ENCODE results near the gene NOLC1. TPM values are rescaled to one million over a fixed set of nuclear protein-coding genes. Genes with fewer than 3 reads are reported as not detected.
A peak's percentile ranks its signal among the peaks of the same experiment; 100 is the strongest.

Gene NOLC1
- total and polyA plus RNA-seq, 2 of the 13 experiments (the other 11 are each of a cell fraction or from before 2014, with no cell fraction given) = 50.6 to 81.0 TPM

- TF ChIP-seq PBX2 (CRISPR knock-in tag; IDR thresholded peaks at IDR 0.05) (no peak), PAF1 (CRISPR knock-in tag; IDR thresholded peaks at IDR 0.05) (no peak), ZNF550 (CRISPR knock-in tag; IDR thresholded peaks at IDR 0.05; ENCODE audit: borderline replicate concordance) (no peak; the same call in 1 of the 2 replicates), STAT6 (CRISPR knock-in tag; IDR thresholded peaks at IDR 0.05; ENCODE audit: borderline replicate concordance) (peak; percentile 78), ZFP36L2 (CRISPR knock-in tag; IDR thresholded peaks at IDR 0.05) (no peak), NR3C1 (CRISPR knock-in tag; IDR thresholded peaks at IDR 0.05) (no peak), ATM (IDR thresholded peaks at IDR 0.05; ENCODE audit: borderline replicate concordance) (no peak), EEA1 (CRISPR knock-in tag; IDR thresholded peaks at IDR 0.05; ENCODE audit: borderline replicate concordance) (no peak), KLF15 (CRISPR knock-in tag; IDR thresholded peaks at IDR 0.05; ENCODE audit: borderline replicate concordance) (peak; percentile 79; the same call in 1 of the 2 replicates), ZNF574 (CRISPR knock-in tag; IDR thresholded peaks at IDR 0.05) (peak; percentile 97), FOSL2 (CRISPR knock-in tag; IDR thresholded peaks at IDR 0.05) (peak; percentile 75), FLYWCH1 (CRISPR knock-in tag; IDR thresholded peaks at IDR 0.05) (peak; percentile 83; the same call in 1 of the 2 replicates), RBAK (CRISPR knock-in tag; IDR thresholded peaks at IDR 0.05) (no peak), PREB (CRISPR knock-in tag; IDR thresholded peaks at IDR 0.05) (0 out of 2 replicates have a peak, but pooled peaks have one; percentile 61), AHR (CRISPR knock-in tag; IDR thresholded peaks at IDR 0.05) (peak; percentile 59; the same call in 1 of the 2 replicates), ARID2 (CRISPR knock-in tag; IDR thresholded peaks at IDR 0.05; ENCODE audit: borderline replicate concordance) (peak; percentile 57; the same call in 1 of the 2 replicates), ZNF513 (CRISPR knock-in tag; conservative IDR thresholded peaks at IDR 0.05) (no peak), PHB2 (IDR thresholded peaks at IDR 0.05; ENCODE audit: partially characterized antibody) (no peak), EP300 (IDR thresholded peaks at IDR 0.05; ENCODE audit: low read depth in 2 of 2, low read length in 2 of 2) (peak; percentile 46 to 62; a peak in 3 of 4 replicates), EP300 (CRISPR knock-in tag; IDR thresholded peaks at IDR 0.05; ENCODE audit: borderline replicate concordance) (no peak; the same call in 1 of the 2 replicates)
Observed at GRCh38 chr10:102151774-102152544, at the start of gene NOLC1 (continued).

All from HepG2 (cell line).